Measurements from ENCODE around the gene ATL2.
"Not testable (repeated sequence)": the region's sequence is repeated elsewhere in the genome, so short reads cannot be mapped to it uniquely, and the experiment has no call there.

The ATL2 gene

GRCh38 chr2:38322224-38322914, 54.7 kb downstream of the ATL2 start:
- no peak for DNase-seq

- not testable (repeated sequence) for DNase-seq
These were observed 57.8 kb downstream of the ATL2 start for GRCh38 chr2:38319240-38319639.

- no peak for DNase-seq
These were observed 59.3 kb downstream of the ATL2 start for GRCh38 chr2:38317725-38318124.

- no peak for DNase-seq
These were observed 61.3 kb downstream of the ATL2 start for GRCh38 chr2:38315707-38316333.

GRCh38 chr2:38308821-38309220, 68.3 kb downstream of the ATL2 start:
- no peak for DNase-seq

- no peak for DNase-seq
These were observed 74.9 kb downstream of the ATL2 start for GRCh38 chr2:38301969-38302702.

GRCh38 chr2:38301340-38301968, 75.6 kb downstream of the ATL2 start:
- DNase-seq, result no peak

GRCh38 chr2:38298539-38298938, 78.5 kb downstream of the ATL2 start:
- no peak for DNase-seq

- no peak for DNase-seq
These were observed 80.8 kb downstream of the ATL2 start for GRCh38 chr2:38296197-38296780.

- no peak for DNase-seq
These were observed 82.5 kb downstream of the ATL2 start for GRCh38 chr2:38294597-38294996.

GRCh38 chr2:38293152-38293865, 83.8 kb downstream of the ATL2 start:
- no peak for DNase-seq

- no peak for DNase-seq
These were observed 86.7 kb downstream of the ATL2 start for GRCh38 chr2:38290332-38290731.

- DNase-seq, result no peak
These were observed 92.1 kb downstream of the ATL2 start for GRCh38 chr2:38284971-38285370.

- no peak for DNase-seq
These were observed 95.9 kb downstream of the ATL2 start for GRCh38 chr2:38281095-38281742.

GRCh38 chr2:38279201-38279600, 97.9 kb downstream of the ATL2 start:
- DNase-seq, result no peak

- DNase-seq, result not testable (repeated sequence)
These were observed 99.0 kb downstream of the ATL2 start for GRCh38 chr2:38278117-38278438.

- DNase-seq, result no peak
These were observed 99.6 kb downstream of the ATL2 start for GRCh38 chr2:38277245-38278116.

- DNase-seq, result no peak
These were observed 102.5 kb downstream of the ATL2 start for GRCh38 chr2:38274286-38275276.

GRCh38 chr2:38271697-38272096, 105.4 kb downstream of the ATL2 start:
- DNase-seq, result no peak

GRCh38 chr2:38269421-38269820, 107.7 kb downstream of the ATL2 start:
- no peak for DNase-seq

Measured in activated CD8-positive, alpha-beta memory T cell treated with anti-CD3 and anti-CD28 coated beads for 24 hours (primary cell).